ENCODE results near the gene CELA3B.
"Not testable (repeated sequence)": the region's sequence is repeated elsewhere in the genome, so short reads cannot be mapped to it uniquely, and the experiment has no call there.

The CELA3B gene

DNA sequence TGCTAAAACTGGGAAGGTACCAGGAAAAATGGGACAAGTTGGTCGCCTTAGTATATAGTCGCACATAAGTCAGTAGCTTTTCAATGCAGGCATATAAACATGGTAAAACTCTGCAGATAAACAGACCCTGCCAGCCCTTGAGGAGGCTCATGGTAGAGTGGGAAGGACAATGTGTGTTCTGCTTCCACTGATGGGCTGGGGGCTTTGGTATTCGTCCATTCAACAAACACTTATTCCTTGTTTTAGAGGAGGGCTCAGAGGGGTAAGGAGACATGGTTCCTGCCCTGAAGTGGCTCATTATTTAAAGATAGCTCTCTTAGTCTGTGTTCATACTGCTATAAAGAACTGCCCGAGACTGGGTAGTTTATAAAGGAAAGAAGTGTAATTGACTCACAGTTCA is 35.9 kb downstream of the CELA3B start:
- DNase-seq (ENCODE audit: low read depth) = not testable (repeated sequence)

DNA sequence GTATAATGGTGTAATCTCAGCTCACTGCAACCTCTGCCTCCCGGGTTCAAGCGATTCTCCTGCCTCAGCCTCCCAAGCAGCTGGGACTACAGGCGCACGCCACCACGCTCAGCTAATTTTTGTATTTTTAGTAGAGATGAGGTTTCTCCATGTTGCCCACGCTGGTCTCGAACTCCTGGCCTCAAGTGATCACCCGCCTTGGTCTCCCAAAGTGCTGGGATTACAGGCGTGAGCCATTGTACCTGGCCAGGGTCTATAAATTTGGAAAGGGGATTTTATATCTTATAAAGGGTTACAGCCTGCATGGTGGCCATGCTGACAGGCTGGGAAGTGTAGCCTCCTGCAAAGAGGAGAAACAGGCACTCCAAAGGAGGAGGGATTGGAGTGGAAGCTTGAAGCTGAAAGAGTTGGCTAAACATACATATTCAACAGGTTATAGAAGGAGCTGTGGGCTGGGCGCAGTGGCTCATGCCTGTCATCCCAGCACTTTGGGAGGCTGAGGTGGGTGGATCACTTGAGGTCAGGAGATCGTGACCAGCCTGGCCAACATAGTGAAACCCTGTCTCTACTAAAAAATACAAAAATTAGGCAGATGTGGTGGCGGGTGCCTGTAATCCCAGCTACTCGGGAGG is 37.9 kb downstream of the CELA3B start:
- DNase-seq (ENCODE audit: low read depth) = not testable (repeated sequence)

DNA sequence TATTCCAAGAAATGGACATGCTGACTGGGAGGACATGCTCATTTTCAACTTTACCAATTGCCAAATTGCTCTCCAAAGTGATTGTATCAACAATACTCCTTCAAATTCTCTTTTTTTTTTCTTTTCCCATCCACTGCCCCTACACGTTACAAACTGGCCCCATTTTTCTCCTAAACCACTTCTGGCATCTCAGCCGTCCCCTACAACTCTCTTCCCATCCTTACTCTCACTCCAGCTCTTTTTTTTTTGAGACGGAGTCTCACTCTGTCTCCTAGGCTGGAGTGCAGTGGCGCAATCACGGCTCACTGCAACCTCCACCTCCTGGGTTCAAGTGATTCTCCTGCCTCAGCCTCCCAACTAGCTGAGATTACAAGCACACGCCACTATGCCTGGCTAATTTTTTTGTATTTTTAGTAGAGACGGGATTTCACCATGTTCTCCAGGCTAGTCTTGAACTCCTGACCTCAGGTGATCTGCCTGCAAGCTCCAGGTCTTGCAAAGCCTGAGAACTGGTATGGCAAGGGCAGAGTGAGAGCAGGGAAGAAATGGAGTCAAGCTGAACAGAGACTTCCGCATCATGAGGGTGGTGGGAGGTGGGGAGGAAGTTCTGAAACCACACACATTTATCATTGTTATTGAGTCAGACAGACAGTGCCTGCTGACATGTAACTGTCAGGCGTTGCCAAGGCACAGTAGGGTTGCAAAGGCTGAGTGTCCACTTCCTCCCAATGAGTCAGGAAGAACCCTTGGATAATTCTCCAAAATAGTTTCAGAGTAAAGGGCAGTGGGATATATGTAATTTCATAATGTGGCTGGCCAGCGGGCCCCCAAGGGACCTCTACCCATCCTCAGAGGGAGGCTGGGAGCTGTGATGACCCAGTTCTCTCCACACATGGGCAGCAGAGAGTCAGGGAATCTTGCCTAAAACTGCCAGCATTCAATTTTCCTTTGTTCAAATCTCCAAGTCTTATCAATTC is 42.0 kb downstream of the CELA3B start:
- peak; percentile 47 for DNase-seq (ENCODE audit: low read depth)

DNA sequence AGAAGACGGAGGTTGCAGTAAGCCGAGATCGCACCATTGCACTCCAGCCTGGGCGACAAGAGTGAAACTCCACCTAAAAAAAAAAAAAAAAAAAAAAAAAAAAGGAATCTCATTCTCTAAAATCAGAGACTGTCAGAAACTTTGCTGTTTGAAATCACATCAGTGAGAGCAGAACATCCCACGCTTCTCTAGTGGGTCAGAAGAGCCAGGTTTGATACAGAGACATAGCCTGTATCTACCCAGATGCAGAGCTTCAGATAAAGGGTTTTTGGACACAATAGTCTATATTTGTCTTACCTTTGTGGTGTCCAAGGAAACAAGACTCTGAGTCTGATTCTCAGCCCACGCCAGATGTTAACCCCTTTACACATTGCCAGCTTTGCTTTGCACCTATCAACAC is 44.2 kb downstream of the CELA3B start:
- DNase-seq (ENCODE audit: low read depth) = no peak

DNA sequence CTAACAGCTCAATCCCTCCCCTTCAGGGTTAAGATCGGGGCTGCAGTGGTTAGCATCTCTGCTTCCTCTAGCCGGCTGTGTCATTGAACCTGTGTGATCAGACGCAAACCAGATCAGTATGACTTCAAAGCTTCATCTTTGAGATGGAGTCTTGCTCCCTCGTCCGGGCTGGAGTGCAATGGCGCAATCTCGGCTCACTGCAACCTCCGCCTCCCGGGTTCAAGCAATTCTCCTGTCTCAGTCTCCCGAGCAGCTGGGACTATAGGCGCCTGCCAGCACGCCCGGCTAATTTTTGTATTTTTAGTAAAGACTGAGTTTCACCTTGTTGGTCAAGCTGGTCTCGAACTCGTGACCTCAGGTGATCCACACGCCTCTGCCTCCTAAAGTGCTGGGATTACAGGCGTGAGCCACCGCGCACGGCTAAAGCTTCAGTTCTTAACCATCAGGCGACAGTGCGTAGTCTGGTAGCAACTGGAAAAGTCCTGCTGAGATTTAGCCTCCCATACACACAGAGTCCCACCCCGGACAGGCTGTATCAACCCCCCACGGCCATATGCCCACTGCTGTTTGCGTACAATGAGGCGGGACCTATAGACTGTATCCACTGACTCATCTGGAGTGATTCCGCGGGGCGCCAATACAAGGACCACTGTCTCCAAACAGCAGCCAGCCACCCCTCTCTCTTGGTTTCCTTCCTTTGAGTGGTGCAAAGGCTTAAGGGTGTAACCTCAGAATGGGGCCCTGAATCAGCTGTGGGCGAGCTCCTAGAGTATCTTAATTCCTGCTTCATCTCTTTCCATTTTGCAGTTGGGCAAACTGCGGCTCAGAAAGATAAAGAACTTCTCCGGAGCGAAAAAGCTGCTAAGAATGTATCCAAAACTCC is 47.9 kb downstream of the CELA3B start:
- peak; percentile 64 for DNase-seq (ENCODE audit: low read depth)

DNA sequence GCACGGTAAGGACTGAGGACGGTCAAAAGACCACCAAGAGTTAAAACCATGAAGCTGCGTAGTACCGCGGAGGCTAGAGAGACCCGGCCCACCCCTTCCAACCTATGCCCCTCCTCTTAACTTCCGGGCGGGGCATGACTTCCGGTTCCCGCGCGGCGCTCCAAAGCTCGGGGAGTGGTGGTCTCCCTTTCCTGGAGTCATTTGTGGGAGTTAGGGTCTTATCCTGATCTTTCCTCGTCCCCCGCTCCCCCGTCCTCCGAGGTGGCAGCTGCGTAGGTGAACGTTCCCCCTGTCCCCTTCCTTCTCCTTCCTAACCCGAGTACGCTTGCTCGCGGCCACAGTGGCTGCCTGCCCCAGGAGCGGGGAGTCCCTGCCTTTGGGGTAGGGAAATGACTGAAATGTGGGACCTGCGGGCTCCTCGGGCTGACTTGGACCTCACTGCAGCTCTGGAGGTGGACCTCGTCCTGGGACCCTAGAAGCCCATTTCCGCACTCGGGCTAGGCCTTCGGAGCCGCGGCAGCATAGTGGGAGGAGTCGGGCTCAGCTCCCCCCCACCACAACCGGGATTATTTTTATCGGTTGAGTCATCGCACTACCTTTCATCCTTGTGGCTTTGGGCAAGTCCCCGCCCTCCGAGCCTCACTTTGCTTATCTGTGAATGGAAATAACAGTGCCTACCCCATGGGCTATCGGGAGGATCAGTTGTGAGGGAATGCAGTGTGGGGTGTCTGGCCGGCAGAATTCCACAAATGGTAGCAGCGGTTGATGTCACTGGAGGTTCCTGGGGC is 48.7 kb downstream of the CELA3B start:
- DNase-seq (ENCODE audit: low read depth) = peak; percentile 80

DNA sequence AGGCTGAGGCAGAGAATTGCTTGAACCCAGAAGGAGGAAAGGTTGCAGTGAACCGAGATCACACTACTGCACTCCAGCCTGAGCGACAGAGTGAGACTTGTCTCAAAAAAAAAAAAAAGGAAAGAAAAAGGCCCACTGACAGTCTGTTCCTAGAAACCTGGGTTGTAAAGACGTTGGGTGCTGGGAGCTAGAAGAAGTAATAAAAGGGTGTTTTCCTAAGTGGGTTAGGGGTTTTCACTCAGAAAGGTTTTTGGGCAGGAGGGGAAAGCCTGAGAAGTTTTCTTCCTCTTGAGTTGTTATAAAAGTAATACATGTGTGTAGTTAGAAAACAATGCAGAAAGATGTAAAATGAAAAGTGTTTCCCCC is 50.1 kb downstream of the CELA3B start:
- DNase-seq (ENCODE audit: low read depth) = no peak

DNA sequence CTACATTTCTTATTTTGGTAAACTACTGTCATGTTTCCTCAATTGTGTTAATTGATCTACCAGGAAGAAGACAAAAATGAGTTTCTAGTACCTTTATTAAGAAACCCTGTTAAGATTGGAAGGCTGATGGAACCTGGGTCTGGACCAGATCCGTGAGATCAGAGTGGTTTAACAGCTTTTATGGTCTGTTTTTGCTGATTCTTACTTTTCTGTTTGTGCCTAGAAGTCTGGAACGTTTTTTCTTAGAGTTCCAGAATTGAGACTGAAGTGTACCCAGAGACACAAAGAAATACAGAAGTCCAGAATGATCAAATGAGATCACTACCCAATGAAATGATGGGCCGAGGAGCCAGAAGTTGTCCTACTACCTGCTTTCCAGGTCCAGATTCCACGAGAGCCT is 53.2 kb downstream of the CELA3B start:
- no peak for DNase-seq (ENCODE audit: low read depth)

DNA sequence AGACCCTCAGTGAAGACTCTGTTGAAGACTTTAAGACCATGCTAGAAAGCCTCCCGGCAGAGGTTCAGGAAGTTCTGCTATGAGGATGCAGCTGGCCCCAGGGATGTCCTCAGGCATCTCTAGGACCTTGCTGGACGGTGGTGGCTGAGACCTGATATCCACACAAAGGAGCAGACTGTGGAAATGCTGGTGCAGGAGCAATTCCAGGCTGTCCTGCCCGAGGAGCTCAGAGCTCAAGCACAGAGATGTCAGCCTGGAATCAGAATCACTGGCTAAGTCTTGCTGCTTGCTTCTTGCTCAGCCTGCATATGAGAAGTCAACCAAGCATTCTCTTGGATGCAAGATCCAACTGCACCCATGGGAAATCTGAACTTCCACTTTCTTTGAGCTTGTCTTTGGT is 53.7 kb downstream of the CELA3B start:
- DNase-seq (ENCODE audit: low read depth) = no peak

DNA sequence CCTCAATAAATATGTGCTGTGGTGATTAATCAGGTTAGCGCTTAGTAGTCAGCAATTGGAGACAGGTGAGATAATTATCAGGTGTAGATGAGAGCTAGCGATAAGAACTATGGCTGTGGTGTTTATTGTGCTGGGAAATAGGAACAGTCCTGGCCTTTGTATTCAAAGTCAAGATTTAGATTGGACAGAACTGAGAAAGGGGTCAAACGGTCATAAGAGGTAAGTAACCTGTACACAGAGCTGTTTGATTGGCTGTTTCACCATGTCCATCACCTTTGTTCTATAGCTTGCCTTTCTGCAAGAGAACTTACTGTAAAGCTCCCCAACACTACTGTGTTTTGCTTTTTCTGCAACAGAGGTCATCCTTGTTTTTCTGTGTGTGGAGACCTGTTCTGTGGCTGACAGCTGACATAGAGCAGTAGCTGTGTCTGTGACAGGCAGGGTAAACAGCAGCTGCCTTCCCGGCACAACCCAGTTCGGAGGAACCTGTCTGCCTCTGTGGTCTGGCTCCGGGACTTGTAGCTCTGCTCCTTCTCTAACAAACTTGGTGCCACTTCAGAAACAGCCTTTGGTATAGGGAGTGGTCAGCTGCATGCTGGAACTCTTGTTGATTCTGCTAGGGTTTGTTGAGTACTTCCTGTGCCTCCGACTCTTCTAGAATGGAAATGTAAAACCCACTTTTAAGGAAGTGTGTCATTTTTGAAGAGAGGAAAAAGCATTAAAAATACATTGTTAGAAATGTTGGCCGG is 54.6 kb downstream of the CELA3B start:
- no peak for DNase-seq (ENCODE audit: low read depth)

DNA sequence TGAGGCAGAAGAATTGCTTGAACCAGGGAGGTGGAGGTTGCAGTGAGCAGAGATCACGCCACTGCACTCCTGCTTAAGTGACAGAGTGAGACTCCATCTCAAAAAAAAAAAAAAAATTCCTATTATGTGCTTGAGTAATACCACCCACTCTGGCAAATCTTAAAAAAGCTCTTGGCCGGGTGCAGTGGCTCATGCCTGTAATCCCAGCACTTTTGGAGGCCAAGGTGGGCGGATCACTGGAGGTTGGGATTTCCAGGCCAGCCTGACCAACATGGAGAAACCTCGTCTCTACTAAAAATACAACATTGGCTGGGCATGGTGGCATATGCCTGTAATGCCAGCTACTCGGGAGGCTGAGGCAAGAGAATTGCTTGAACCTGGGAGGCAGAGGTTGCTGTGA is 58.0 kb downstream of the CELA3B start:
- not testable (repeated sequence) for DNase-seq (ENCODE audit: low read depth)

DNA sequence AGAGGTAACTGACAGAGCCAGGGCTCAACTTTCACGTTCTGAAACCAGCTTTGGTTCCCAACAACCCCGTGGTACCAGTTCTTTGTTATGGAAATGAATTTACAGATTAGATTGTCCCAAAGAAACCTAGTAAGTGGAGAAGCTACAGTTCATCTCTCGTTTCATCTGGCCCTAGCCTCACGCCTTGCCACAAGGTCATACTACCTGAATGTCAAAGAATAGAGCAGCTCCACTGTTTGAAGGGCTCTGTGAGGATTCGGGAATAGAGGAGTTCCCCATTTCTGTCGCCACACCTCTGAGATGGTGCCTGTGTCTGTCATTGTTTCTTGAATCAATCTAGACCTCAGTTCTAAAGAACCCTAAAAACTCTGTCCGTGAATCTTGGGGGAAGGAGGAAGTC is 60.7 kb downstream of the CELA3B start:
- no peak for DNase-seq (ENCODE audit: low read depth)

DNA sequence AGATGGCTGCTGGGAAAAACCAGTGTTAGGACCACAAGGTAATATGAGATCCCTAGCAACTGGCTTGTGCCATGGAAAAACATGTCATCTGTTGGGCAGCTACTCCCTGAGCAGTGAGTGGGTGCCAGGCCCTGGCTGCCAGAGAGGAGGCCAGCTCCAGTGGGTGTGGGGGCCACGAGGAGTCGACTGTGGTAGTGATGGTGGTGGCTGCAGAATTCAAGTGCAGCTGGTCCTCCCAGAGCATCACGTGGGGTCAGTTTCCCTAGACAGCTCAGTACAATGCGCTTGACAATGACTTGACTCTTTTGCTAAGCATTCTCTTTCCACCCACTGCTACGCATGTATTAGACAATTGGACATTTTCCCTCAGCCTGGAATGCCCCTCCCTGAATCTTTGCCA is 61.2 kb downstream of the CELA3B start:
- no peak for DNase-seq (ENCODE audit: low read depth)

Data from activated T-cell treated with anti-CD3 and anti-CD28 coated beads for 48 hours (primary cell).